Occipital lobe (tissue), 2 donors: ENCODE data around the gene PTGR1. TPM values are rescaled to one million over a fixed set of nuclear protein-coding genes. Genes with fewer than 3 reads are reported as not detected.
"Not testable (repeated sequence)": the region's sequence is repeated elsewhere in the genome, so short reads cannot be mapped to it uniquely, and the experiment has no call there.

Experiments
- DNase-seq: peaks from one replicate; lab custom pipeline; 2025; lab: John Stamatoyannopoulos, UW
- total RNA-seq: library from RNA; depleted of rRNA; stranded (reverse); fragments of >200 nt; gene quantifications from one replicate; pipeline ENCODE4 v1.2.3, GENCODE V29; 2014

Gene PTGR1
- total RNA-seq, result 10.6 TPM

DNA sequence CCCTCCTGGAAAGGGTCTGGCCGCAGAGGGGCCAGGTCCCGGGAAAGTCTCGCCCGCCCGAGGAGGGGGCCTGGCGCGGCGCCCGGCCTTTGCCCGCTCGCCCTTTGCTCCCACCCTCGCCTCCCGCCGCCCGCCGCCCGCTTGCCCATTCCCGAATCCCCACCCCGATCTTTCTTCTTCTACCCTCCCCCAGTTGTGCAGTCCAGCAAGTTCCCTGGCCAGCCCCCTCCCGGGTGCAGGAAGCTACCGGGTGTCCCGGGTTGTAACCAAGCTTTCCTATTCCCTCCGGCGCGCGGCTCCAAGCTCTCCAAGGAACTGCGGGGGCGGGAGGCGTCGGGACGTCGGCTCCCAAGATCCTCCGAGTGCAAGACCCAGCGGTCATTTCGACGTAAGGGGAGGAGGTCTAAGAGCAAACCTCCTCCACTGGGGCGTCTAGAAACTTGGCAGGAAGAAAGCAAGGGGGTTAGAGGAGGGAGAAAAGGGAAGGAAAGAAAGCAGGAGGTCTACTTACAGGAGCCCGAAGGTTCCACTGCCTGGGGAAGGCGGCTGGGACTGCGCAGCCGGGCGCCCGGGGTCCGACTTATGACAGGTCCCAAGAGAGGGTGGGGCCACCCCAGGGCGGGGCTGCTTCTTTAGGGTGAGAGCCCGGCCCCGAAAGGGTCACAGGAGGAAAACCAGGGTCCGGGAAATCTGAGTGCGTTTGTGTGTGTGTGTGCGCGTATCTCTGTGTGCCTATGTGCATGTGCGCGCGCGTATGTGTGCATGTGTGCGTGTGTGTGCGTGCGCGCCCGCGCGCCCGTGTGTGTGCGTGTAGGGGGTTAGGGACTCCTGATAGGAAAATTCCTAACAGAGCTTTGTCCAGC, at the start of gene PTGR1:
TSS of gene PTGR1 (minus strand) at position 556 of the 863 bp plus-strand sequence. CDS start 2,225 bp downstream, outside the sequence.
- peak; percentile 75 for DNase-seq

DNA sequence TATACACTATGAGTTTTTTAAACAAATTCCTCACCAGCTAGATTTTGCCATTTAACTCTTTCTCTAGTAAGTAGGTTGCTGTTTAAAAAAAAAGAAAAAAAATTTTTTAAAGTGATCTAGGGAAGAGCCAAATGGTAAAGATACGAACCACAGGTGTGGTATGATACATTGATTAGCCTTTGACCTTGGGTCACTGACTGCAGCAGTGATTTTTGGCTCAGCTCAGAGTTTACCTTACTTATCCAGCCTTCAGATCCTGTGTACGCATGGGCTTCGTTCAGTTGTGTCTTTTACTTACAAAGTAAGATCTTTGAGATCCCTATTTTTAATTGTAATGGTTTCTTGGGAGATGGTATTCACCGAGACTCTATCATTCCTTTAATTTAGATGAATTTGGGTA, 49.6 kb upstream of the PTGR1 start:
- DNase-seq, result no peak

- DNase-seq, result no peak
These were observed 48.6 kb upstream of the PTGR1 start for GRCh38 chr9:111648066-111648465.

GRCh38 chr9:111646417-111646816, 47.0 kb upstream of the PTGR1 start:
- DNase-seq, result no peak

DNA sequence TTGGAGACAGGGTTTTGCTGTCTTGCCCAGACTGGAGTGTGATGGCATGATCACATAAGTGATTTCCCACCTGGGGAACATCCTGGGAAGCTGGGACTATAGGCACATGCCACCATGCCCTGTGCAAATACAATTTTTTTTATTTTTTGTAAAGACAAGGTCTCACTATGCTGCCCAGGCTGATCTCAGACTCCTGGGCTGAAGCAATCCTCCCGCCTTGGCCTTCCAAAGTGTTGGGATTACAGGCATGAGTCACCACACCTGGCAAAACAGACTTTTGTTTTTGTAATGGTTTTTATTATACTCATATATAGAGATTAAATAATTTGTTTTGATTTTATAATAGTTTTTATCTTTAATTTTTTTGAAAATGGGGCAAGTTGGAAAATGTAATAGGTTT, 46.4 kb upstream of the PTGR1 start:
- DNase-seq, result no peak

GRCh38 chr9:111644195-111644772, 44.8 kb upstream of the PTGR1 start:
- no peak for DNase-seq

DNA sequence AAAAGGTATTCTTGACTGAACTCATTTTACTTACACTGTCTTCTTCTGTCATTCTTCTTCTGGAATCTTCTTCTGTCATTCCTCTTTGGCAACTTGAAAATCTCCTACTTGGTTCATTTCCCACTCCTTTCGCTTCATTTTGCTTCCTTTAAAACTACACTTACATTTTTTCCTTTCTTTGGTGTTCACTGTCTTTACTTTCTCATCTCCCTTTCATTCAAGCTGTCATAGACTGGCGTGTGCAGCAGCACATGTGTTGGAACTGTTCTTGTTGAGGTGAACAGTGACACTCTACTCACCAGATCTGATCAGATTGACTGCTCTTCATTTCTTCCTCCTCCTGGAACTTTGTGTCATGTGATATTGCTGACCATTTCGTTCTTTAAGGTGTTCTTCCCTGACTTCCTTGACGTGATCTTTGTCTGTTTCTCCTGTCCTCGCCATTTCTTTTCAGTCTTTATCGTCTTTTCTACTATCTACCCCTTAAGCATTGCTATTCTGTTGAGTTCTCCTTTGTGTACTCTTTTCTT, 38.0 kb upstream of the PTGR1 start:
- no peak for DNase-seq

GRCh38 chr9:111634860-111635259, 35.4 kb upstream of the PTGR1 start:
- DNase-seq, result no peak

- no peak for DNase-seq
These were observed 33.9 kb upstream of the PTGR1 start for GRCh38 chr9:111633389-111633736.

- no peak for DNase-seq
These were observed 33.4 kb upstream of the PTGR1 start for GRCh38 chr9:111632695-111633388.

DNA sequence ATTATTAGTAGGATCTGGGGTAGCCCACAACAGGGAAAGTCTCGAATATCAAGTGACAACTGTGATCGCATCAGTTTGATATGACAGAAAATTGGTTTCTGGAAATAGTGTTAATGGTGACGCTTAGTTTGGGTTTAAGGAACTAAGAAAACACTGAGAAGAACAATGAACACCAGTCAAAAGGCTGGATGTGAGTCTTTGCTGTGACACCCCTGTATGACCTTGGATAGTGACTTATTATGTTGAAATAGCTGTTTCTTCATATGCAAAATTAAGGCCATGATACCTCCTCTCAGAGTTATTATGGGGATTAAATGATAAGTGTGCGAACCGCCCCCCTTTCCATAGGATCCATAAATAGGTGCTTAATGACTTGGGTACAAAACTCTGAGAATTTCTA, 32.6 kb upstream of the PTGR1 start:
- DNase-seq, result no peak

DNA sequence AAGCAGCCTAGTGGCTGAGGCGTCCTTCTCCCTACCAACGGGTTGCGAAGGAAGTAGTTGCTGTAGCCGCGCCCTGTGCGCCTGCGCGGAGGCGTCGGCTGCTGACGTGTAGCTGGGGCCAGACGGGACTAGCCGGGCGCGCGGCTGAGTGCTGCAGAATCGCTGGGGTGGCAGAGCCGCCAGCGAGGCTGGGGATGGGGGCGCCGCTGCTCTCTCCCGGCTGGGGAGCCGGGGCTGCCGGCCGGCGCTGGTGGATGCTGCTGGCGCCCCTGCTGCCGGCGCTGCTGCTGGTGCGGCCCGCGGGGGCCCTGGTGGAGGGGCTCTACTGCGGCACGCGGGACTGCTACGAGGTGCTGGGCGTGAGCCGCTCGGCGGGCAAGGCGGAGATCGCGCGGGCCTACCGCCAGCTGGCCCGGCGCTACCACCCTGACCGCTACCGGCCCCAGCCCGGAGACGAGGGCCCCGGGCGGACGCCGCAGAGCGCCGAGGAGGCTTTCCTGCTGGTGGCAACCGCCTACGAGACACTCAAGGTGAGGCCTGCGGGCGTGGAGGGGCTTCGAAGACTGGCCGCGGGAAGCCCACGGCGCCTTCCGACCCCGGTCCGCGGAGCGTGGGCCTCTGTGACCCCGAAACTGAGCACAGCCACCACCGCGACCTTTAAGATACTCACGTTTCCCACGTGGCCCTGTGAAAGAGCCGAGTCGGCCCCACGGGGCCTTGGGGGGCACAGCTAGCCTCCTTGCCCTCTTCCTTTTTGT, 31.9 kb upstream of the PTGR1 start, which contains the start of gene DNAJC25:
TSS of gene DNAJC25 (plus strand) at position 121 of the 758 bp plus-strand sequence. CDS start at position 195, 74 bp downstream.
- DNase-seq, result peak; percentile 97

GRCh38 chr9:111630964-111631213, 31.4 kb upstream of the PTGR1 start:
- DNase-seq, result no peak

DNA sequence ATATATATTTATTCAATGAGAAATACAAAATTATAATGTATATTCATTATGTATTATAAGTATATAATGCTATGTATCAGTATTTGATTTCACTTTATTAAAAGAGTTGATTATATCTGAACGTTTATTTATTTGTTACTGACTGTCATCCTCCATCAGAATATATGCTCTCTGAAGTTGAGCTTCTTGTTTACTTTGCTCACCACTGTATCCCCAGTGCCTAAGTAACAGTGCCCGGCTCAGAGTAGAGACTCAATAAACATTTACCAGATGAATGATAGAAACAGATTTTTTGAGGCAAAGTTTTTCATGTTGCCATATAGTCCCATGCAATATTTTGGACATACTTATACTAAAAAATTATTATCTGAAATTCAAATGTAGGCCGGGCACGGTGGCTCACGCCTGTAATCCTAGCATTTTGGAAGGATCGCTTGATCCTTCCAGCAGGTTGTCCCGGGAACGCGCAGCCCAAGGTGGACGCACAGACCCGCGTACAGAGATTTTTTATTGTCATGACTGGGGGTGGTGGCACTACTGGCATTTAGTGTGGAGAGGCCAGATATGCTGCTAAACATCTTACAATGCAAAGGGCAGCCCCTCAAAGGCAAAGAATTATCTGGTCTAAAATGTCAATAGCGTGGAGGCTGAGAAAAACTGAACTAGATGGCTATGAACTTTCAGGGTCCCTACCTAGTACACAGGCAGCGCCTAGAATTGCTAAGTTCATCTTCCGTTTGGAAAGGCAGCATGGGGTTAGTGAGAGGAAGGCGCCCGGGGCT, 30.9 kb upstream of the PTGR1 start:
- no peak for DNase-seq

GRCh38 chr9:111628411-111628810, 29.0 kb upstream of the PTGR1 start:
- no peak for DNase-seq

GRCh38 chr9:111627260-111627963, 28.0 kb upstream of the PTGR1 start:
- no peak for DNase-seq

DNA sequence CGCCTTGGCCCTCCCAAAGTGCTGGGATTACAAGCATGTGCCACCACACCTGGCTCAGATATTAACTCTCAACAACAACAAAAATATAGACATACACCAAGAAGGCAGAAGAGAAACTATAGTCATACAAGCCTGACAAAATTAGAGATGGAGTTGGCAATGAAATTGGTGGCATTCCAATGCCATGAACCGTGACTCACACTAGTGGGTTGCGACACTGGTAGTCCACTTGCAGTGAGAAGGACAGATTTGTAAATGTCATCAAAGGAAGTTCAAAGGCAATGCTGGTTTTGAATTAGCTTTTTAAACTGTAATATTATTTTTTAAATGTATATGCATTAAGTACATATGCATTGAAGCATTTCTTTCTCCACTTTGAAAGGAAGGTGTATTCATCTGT, 23.2 kb upstream of the PTGR1 start:
- no peak for DNase-seq

- DNase-seq, result peak; percentile 7
These were observed 22.5 kb upstream of the PTGR1 start for GRCh38 chr9:111621895-111622480.

DNA sequence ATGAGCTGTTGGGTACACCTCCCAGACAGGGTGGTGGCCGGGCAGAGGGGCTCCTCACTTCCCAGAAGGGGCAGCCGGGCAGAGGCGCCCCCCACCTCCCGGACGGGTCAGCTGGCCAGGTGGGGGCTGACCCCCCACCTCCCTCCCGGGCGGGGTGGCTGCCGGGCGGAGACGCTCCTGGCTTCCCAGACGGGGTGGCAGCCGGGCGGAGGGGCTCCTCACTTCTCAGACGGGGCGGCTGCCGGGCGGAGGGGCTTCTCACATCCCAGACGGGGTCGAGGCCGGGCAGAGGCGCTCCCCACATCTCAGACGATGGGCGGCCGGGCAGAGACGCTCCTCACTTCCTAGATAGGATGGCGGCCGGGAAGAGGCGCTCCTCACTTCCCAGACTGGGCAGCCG, 17.9 kb upstream of the PTGR1 start:
- not testable (repeated sequence) for DNase-seq

DNA sequence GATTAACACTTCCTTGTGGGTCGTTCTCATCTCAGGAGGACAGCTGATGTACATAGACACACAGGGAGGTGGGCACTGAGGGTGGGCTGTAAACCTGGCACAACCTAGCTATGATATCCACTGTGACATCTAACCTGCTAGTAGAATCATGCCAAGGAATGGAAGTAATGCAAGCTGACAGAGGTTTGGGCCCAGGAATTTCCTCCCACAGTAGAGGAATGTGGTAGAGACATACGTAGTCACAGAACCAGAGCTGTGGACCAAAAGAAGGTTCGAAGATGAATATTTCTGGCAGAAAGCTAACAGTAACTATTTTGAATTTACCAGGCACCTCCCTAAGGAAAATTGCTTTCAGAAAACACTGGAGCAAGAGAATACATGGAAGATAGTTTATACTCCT, 16.5 kb upstream of the PTGR1 start:
- DNase-seq, result no peak
